NCI-H69 (cell line): Measurements from ENCODE around the gene SPPL3.
A peak's percentile ranks its signal among the peaks of the same experiment; 100 is the strongest.

Experiments
- DNase-seq: peaks from one replicate; lab custom pipeline; 2025; lab: John Stamatoyannopoulos, UW

Gene SPPL3

DNA sequence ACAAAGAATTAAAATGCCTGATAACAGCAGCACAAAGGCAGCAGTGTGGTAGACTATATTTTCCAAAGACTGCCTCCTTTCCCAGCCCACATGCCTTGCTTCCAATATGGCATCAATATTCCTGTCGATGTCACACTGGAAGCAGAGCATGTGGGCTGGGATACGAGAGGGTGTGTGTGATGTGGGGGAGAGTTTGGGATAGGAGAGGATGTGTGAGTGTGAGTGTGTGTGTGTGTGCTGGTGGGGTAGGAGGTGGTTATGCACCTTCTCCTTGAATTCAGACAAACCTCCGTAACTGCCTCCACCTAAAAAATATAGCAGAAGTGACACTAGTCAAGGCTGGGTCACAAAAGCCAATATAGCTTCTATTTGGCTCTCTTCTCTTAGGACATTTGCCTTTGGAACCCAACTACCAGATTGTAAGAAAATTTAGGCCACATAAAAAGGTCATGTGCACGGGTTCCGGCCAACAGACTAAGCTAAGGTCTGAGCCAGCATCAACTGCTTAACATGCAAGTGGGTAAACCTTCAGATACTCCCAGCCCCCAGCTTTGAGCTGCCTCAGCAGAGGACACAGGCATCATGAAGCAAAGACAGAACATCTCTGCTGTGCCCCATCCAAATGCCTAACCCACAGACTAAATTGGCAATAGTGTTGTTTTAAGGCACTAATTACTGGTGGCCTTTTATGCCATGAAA is 29.5 kb downstream of the SPPL3 start:
- no peak for DNase-seq

DNA sequence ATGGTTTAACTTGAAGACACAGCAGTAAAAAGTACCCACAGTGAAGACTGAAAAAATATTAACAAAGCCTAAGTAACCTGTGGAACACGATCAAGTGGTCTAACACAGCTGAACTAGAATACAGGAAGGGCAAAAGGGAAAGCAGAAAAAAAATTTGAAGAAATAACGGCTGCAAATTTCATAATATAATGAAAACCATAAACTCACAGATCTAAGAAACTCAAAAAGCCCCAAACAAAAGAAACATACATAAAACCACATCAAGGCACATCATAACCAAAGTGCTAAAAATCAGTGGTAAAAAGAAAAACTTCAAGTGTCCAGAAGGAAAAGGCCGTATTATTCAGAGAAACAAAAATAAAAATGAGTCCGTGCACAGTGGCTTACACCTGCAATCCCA is 30.9 kb downstream of the SPPL3 start:
- no peak for DNase-seq

GRCh38 chr12:120872487-120872886 is 31.7 kb downstream of the SPPL3 start:
- DNase-seq = no peak

DNA sequence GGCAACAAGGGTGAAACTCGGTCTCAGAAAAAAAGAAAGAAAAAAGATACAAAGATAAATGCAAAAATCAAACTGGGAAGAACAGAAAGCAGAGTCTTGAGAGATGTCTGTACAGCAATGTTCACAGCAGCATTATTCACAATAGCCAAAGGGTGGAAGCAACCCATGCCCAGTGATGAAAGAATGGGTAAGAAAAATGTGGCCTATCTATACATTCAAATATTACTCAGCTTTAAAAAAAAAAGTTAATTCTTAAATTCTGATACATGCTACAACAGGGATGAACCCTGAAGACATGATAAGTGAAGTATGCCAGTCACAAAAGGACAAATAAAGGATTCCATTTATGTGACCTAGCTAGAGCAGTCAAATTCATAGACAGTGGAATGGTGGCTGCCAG is 33.7 kb downstream of the SPPL3 start:
- DNase-seq = no peak

DNA sequence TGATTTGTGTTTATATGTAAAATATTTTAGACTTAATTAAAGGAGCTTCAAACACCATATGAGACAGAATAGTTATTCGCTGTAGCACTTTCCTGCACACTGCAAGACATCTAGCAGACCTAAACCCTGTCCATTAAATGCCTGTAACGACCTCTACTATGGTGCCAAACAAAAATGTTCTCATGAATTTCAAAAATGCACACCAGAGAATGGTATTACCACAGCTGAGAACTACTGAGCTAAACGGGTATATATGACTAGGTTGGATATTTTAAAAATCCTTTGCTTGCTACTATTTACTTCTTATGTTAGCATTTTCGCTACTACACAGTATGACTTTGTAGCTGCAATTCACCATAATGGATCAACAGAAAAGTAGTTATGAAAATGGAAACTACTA is 34.8 kb downstream of the SPPL3 start:
- no peak for DNase-seq

DNA sequence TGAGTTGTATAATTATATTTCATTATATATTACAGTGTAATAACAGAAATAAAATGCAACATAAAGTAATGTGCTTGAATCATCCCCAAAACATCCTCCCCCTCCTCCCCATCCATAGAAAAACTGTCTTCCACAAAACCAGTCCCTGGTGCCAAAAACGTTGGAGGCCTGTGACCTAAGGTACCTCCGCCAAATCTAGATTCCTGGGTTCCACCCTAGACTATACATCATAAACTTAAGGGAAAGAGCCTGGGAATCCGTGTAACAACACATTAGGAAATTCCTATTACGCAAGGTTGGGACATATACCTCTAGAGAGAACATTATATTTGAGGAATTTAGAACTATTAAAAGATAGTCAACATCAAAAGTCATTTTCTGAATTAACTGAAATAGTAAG is 38.0 kb downstream of the SPPL3 start:
- DNase-seq = no peak

DNA sequence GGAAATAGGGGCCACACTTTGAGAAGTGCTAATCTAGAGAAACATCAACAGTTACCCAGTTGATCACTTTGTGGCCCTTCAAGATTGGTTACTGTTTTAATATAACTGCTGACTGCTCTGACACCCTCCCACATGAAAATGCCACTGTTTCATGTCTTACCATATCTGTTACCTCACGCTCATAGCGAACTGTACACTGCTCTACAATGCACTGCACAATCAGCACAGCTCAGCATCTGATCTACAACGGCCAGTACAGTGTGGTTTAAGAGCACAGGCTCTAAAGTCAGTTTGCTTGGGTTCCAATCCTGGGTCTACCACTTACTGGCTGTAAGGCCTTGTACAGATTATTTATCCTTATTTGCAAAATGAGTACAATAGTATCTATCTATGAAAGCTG is 39.1 kb downstream of the SPPL3 start:
- DNase-seq = no peak

DNA sequence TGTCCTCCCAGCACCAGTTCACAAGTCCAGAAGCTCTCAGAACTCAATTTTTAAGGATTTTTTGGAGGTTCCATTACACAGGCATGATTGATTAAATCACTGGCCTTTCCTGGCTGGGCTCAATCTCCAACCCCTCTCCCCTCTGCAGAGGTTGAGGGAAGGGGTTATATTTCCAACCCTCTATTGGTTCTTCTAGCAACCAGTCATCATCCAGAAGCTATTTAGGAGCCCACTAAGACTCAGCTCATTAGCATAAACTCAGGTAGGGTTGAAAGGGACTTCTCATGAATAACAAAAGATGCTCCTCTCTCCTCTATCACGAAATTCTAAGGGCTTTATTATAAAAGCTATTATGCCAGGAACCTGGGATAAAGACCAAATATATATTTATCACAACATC is 41.5 kb downstream of the SPPL3 start:
- no peak for DNase-seq

DNA sequence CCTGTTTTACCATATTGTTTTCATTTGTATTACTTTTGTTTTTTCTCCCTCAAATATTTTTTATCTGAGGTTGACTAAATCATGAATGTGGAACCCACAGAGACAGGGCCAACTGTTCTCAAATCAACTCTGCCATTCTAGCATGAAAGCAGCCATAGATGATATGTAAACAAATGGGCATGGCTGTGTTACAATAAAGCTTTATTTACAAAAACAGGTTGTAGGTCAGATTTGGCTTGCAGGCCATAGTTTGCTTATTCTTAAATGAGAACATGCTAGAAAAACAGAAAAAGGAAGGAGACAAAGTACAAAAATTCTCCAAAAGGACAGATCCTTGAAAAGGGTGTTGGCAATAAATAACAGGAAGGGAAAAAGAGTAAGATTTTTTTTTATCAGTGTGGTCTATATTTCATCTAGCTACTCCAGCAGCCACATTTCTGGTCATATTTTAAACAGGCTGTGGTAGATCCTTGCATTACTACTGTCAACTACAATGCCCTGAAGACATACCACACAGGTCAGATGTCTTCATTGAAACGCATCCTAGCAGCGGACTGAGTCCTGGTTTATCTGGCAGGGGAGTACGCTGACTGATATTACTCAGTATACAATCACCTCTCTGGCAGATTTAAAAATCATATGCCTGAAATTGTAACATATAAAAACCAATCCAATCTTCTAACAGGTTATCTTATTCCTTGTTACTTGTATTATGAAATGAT is 42.9 kb downstream of the SPPL3 start:
- DNase-seq = no peak

DNA sequence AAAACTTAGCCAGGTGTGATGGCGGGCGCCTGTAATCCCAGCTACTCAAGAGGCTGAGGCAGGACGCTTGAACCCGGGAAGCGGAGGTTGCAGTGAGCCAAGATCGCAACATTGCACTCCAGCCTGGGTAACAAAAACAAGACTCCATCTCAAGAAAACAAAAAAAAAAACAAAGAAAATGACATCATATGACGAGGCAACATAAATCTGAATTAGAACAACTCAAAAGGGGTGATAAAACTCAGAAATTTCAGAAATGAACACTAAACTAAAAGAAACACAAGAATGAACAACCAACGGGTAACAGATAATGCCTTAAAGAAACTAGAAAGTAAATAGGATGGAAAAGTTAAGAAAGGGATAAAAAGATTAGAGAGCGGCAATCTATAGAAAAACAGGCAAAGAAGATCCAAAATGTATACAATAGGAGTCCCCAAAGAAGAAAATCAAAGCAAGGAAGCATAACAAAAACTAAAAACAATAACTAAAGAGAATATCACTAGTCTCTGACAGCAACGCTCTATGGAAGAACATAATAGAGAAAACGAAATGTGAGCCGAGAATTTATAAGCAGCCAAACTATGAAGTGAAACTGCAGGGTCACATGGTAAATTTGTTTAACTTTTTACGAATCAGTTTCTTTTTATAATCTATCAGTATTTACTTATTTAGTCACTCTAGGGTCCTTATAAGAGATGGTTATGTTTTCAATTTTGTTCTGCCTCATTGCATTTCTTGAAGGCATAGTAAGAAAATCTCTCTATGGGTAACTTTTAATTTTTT is 45.7 kb downstream of the SPPL3 start:
- no peak for DNase-seq

DNA sequence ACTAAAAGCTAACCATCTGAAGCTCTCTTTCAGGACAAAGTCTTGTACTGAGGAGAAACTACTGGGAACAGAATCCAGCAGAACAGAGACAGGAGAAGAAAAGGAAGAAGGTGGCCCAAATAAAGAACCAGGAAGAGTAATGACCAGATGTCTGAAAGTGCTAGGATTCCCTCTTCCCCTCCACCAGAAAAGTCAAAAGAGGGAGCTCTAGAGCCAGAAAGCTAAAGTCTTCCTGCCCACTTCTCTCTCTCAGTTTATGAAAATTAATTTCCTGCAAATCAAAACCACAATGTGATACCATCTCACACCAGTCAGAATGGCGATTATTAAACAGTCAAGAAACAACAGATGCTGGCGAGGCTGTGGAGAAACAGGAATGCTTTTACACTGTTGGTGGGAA is 47.2 kb downstream of the SPPL3 start:
- peak; percentile 33 for DNase-seq

DNA sequence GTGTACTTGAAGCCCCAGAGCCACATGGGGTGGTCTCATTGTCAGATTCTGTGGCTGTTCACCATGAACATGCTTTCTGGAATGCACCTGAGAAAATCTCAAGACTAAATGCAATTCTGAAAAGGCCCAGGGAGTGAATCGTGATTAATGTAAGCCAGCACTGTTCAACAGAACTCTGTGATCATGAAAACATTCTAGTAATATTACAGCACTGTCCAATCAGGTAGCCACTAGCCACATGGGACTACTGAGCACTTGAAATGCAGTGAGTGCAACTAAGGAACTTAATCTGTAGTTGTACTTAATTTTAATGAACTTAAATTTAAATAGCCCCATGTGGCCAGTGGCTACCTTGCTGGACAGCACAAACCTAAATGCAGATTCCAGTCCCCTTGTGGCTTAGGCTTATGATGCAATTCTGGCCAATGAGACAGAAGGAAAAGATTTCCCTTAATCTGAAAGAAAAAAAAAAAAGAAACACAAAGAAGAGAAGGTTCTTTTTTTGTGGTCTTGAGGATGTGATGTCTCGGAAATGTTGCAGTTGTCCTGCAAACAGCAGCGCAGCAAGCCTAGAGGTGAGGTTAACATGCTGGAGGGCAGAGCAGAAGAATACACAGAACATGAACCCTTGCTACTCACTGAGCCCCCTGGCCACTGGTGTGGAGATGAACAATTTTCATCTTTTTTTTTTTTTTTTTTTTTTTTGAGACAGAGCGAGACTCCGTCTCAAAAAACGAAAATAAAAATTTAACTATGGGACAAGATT is 48.2 kb downstream of the SPPL3 start:
- DNase-seq = no peak

DNA sequence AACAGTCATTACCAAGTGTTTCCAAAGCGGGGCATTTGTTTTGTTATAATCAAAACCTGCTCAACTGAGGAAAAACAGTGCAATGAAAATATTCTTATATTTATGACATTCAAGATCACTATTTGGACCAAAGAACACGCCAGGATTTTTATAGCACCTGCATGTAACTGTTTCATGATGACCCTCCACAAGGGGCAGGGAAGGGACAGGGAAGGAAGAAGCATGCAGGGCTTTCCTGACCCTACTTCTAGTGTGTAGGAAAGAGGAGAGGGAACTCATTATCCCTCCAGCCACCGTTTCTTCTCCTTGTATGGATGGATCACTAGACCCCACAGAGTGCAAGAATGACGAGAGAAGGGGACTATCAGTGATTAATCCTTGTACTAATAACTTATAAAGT is 49.4 kb downstream of the SPPL3 start:
- DNase-seq = no peak

DNA sequence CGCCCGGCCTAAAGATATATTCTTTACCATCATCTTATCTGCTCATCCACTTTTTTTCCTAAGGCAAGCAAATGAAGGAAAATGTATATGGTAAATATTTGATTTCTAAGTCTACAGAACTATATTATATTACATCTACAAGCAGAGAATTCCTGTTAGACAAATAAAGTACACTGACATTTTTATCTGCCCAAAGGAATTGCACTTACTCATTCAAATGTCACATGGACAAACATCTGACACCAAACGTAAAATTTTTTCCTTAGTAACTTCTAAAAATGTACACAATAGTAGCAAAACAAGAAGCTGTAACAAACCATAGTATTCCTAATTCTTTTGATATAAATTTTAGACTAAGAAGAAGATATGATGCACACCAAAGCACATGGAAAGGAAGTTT is 51.0 kb downstream of the SPPL3 start:
- no peak for DNase-seq

DNA sequence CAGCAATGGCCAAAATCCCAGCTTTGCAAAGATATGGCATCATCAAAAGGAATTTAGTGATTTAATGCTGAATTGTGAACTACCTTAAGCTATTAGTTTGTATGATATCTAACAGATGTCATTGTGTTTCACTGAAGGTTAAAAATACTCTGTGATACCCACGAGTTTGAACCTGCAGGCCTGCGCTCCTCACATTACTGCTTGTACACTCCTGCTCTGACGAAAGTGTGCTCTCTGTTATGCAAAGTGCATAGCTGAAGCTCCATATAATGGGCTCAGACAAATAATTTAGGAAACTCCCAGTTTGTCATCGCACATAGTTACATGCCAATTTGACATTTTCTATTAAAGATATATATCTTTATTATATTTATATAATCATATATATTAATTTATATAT is 52.2 kb downstream of the SPPL3 start:
- no peak for DNase-seq

DNA sequence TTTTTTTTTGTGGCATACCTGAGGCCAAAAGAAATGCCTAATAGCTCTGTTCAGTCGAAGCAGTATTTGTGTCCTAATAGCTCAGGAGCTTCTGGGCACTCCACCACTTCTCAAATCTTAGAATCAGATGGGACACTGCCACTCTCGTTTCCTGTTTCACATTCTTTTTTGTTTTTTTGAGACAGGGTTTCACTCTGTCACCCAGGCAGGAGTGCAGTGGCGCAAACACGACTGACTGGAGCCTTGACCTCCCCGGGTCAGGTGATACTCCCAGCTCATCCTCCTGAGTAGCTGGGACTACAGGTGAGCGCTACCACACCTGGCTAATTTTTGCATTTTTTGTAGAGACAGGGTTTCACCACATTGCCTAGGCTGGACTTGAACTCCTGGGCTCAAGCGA is 52.7 kb downstream of the SPPL3 start:
- no peak for DNase-seq

DNA sequence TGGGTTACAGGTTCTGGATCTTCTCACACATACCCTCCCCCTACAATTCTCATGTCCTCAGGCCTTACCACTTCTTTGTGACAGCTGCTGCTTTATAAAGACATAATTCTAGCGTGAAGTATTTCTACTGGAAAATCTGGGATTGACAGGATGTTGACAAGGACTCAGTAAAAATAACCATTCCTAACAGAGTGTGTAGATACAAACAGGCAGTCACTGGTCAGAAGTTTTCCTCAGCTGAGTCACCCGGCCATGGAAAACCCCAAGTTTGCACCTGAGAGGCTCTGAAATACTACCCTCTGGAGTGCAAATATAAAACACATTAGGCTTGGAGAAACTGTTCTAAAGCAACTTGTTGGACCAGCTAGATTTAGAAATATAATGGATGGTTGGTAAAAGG is 54.4 kb downstream of the SPPL3 start:
- DNase-seq = no peak

DNA sequence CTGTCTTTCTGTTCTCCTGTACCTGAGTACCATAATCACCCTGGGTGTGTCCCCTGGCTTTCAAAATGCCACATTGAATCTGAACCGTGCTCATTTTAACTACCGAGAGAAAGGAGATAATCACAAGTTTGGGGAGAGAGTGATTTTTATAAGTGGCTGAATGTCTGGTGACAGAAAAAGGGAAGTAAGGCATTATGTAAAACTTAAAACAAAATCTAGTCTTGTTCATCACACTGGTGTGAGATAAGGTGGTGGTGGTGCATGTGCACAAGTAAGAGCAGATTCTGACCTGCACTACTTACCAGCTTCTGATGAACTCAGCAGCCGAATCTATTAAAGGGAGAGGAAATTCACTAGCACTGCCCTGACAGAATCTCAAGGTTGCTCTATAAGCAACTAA is 56.3 kb downstream of the SPPL3 start:
- no peak for DNase-seq

GRCh38 chr12:120847392-120847791 is 56.8 kb downstream of the SPPL3 start:
- DNase-seq = no peak

DNA sequence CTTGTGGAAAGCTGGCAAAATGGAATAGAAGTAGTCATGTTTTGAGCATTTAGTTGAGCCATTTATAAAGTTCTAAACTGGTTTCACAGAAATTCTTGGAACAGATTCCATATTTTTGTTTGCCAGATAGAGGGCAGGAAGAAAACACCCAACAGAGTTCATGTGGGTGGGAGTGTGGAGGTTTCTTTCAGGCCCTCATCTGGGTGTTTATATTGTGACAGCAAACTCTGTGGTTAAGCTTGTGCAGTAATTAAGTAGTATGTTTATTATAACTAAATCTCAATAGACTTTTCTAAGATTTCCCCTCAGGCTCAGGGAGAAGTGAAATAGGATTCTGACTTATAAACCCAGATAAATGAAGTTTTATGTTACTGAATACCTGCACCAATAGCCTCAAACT is 57.4 kb downstream of the SPPL3 start:
- DNase-seq = no peak

DNA sequence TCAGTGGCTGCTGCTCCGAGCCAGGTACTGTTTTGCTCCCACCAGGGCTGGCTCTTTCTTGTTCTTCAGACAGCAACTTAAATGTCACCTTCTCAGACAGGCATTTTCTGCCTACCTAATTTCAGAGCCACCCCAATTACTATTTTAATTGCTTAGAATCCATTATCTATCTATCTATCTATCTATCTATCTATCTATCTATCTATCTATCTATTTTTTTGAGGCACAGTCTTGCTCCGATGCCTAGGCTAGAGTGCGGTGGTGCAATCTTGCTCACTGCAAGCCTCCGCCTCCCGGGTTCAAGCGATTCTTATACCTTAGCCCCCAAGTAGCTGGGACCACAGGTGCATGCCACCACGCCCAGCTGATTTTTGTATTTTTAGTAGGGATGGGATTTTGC is 58.5 kb downstream of the SPPL3 start:
- DNase-seq = no peak

DNA sequence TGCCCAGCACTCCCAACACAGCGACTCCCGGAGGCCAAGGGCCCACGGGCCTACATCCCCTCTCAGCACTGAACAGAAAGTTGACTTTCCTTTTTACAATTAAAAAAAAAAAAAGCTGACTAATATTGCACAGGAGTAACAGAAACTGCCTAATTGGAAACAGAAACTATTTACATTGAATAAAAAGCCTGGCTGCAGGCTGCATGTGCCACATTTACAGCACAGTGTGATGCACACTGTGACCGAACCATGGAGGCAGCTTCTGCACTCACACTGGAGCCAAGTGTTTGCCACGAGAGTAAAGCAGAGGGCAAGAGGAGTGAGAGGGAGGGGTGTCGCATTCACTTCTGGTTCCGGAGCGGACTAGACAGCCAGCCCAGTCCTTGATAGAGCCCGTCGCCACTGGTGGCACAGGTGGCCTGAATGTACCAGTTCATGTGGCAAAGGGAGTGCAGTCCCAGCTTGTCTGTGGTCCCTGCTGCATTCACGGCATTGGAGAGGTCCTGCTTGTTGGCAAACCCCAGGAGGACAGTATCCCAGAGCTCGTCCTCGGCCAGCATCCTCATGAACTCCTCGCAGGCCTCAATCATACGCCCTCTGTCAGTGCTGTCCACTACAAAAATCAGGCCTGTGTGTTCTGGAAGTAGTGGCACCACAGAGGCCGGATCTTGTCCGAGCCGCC is 59.2 kb downstream of the SPPL3 start:
- no peak for DNase-seq
